Stimulated activated naive CD8-positive, alpha-beta T cell treated with anti-CD3 and anti-CD28 coated beads, Interleukin-15, amount 100 ng/mL, for 72 hours (primary cell): Measurements from ENCODE around the gene GGA1.

Experiments used
- ATAC-seq: fragments of 150-1000 bp; cut with Tn5 transposase; 2 replicates; pipeline ENCODE4 v1.10.0; 2021; ENCODE audit warnings: mild to moderate bottlenecking, moderate library complexity
- DNase-seq, 2 donors: peaks; one replicate each; pipeline ENCODE4 v3.0.0; 2021 to 2022
- H3K27ac Mint-ChIP-seq, 2 donors: one replicate each; pipeline ENCODE4 v1.8.0; 2022; ENCODE audit warnings: mild to moderate bottlenecking in 2 of 2, mixed read lengths in 2 of 2, moderate library complexity in 2 of 2
- H3K27me3 Mint-ChIP-seq: one replicate; pipeline ENCODE4 v1.8.0; 2022; ENCODE audit warnings: mixed read lengths
- H3K4me1 Mint-ChIP-seq: one replicate; pipeline ENCODE4 v1.8.0; 2022; ENCODE audit warnings: mild to moderate bottlenecking, mixed read lengths
- H3K4me3 Mint-ChIP-seq, 2 donors: one replicate each; pipeline ENCODE4 v1.8.0; 2022; ENCODE audit warnings: mild to moderate bottlenecking in 2 of 2, mixed read lengths in 2 of 2, moderate library complexity in 1 of 2
- H3K9me3 Mint-ChIP-seq, 2 donors: one replicate each; pipeline ENCODE4 v1.8.0; 2022; ENCODE audit warnings: mixed read lengths in 2 of 2

Gene GGA1

DNA sequence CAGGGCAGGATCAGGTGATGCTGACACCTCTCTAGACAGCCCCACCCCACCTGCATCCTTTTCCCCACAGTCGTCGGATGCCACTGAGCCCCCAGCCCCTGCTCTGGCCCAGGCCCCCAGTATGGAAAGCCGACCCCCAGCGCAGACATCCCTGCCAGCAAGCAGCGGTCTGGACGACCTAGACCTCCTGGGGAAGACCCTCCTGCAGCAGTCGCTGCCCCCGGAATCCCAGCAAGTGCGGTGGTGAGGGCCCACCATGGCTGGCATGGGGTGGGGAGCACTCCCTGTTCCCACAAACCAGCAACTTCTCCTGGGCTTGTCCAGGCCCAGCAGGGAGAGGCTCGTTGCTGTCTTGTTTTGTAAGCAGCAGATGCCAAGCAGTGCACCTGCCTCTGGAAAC lies 21.3 kb downstream of the GGA1 start:
- DNase-seq (no peak), ATAC-seq (no peak)
- Mint-ChIP-seq H3K27me3 (no peaks in the 10 kb centered on the region), H3K4me3 (no peak overlapping the region), H3K9me3 (no peaks in the 10 kb centered on the region), H3K27ac (no peak overlapping the region), H3K4me1 (peaks cover 92% of the 10 kb centered on the region)

DNA sequence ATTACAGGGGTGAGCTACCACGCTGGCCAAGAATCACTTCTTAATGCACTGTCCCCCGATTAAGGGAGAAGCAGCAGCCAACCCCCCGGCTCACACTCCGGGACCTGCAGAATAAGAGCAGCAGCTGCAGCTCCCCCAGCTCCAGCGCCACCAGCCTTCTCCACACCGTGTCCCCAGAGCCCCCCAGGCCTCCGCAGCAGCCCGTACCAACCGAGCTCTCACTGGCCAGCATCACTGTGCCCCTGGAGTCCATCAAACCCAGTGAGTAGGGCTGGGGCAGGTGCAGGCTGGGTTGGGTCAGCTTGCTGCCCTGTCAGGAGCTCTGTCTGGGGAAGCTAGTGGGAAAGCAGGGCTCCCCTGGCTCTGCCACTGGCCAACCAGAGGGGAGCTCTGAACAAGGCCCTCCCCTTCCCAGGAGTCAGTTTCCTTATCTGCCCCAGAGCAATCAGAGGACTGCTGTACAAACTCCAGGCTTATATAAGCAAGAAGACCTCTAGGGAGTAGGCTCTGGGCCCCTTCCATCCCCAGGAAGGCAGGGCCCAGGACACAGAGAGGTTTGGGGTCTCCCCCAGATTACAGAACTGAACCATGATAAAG lies 22.3 kb downstream of the GGA1 start:
- DNase-seq: no peak
- H3K4me3 Mint-ChIP-seq: peak overlapping the region in 1 of 2 donors; percentile 73
- H3K27ac Mint-ChIP-seq: peak overlapping the region; percentile 65 to 95
- no peak for ATAC-seq
- peaks cover 92% of the 10 kb centered on the region for H3K4me1 Mint-ChIP-seq
- H3K27me3 Mint-ChIP-seq: no peaks in the 10 kb centered on the region
- no peaks in the 10 kb centered on the region for H3K9me3 Mint-ChIP-seq

DNA sequence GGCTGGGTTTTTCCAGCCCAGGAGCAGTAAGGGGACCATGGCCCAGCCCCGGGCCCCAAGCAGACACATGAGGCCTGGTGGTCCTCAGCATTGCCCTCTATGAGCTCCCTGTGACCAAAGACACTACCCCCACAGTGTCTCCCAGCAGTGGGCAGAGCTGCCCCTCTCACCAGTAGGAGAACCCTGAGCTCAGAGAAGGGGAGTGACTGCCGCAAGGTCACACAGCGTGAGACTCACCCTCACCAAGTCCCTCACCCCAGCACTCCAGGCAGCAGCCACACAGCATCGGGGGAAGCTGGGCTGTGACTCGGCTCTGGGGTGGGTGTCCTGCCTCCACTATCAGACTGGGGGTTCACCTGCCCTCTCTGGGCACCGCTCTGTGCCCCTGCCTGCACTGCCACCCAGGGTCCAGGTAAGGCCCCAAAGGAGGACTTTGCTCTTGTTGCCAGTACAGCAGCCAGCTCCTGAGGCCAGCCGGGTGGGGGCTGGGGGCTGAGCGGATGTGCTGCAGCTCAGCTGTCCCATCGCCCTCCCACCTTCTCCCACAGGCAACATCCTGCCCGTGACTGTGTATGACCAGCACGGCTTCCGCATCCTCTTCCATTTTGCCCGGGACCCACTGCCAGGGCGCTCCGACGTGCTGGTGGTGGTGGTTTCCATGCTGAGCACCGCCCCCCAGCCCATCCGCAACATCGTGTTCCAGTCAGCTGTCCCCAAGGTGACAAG lies 23.0 kb downstream of the GGA1 start:
- Mint-ChIP-seq H3K9me3 (no peaks in the 10 kb centered on the region), H3K4me1 (peaks cover 92% of the 10 kb centered on the region), H3K27ac (peak overlapping the region; percentile 65 to 95), H3K27me3 (no peaks in the 10 kb centered on the region), H3K4me3 (peak overlapping the region; percentile 73 to 86)
- ATAC-seq: no peak
- peak in 1 of 2 donors; percentile 72 for DNase-seq

DNA sequence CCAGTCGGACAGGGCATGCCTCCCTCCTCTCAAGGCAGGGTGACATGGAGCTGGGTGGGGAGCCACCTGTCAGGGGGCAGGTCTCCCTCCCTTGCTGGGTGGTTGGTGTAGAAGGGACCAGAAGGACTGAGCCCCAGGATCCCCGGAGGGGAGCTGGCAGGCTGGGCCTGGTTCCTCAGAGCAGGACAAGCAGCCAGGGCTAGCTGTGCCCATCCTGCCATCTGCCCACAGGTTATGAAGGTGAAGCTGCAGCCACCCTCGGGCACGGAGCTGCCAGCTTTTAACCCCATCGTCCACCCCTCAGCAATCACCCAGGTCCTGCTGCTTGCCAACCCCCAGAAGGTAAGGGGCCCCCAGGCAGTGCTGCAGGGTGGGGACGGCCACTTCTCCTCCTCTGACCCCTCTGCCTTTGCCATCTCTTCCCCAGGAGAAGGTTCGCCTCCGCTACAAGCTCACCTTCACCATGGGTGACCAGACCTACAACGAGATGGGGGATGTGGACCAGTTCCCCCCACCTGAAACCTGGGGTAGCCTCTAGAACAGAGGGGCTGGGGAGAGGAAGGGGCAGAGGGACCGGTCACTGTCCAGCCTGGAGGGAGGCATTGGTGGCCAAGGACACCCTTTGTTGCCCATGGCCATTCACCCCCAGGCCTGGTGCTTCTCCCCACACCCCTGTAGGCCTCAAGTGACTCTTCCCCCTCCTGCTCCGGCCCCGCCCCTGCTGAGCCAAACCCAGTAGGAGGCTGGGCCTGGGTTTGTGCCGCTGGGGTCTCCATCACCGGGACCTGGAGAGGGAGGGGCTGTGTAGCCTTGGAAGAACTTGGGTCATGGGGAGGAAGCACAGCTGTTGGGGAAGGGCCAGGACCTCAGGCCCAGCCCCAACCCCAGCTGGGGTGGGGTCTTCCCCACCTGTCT lies 23.8 kb downstream of the GGA1 start:
- peak; percentile 22 for ATAC-seq
- Mint-ChIP-seq H3K4me3 (peak overlapping the region; percentile 73 to 86), H3K27ac (peak overlapping the region; percentile 86 to 94), H3K9me3 (no peaks in the 10 kb centered on the region), H3K4me1 (peaks cover 92% of the 10 kb centered on the region), H3K27me3 (no peaks in the 10 kb centered on the region)
- DNase-seq: peak in 1 of 2 donors; percentile 78

DNA sequence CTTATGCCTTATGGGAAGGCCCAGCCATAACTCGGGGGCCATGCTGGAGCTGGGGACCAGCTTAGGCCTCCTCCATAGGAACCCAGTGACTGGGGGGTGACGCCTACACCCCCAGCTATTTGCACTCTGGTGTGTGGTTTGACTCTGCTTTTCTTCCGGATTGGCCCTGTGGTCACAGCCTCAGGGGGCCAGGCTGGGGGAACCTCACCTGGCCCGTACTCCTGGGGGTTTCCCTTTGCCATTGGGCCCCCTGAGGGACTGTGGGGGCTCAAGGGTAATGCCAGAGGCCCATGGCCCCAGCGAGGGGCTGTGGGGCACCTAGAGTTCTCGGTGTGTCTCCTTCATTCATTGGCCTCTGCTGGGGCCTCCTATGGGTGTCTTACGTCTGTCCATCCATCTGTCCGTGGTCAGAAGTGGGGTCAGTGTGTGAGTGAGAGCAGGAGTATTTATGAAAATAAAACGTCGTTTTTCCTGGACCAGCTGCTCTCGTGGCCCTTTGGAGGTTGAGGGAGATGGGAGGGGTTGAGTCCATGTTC lies 24.5 kb downstream of the GGA1 start:
- DNase-seq (peak; percentile 83 to 93), ATAC-seq (peak; percentile 75)
- peak overlapping the region; percentile 73 to 86 for H3K4me3 Mint-ChIP-seq
- peak overlapping the region; percentile 86 to 94 for H3K27ac Mint-ChIP-seq
- H3K9me3 Mint-ChIP-seq: no peaks in the 10 kb centered on the region
- H3K4me1 Mint-ChIP-seq: peaks cover 92% of the 10 kb centered on the region
- H3K27me3 Mint-ChIP-seq: no peaks in the 10 kb centered on the region

DNA sequence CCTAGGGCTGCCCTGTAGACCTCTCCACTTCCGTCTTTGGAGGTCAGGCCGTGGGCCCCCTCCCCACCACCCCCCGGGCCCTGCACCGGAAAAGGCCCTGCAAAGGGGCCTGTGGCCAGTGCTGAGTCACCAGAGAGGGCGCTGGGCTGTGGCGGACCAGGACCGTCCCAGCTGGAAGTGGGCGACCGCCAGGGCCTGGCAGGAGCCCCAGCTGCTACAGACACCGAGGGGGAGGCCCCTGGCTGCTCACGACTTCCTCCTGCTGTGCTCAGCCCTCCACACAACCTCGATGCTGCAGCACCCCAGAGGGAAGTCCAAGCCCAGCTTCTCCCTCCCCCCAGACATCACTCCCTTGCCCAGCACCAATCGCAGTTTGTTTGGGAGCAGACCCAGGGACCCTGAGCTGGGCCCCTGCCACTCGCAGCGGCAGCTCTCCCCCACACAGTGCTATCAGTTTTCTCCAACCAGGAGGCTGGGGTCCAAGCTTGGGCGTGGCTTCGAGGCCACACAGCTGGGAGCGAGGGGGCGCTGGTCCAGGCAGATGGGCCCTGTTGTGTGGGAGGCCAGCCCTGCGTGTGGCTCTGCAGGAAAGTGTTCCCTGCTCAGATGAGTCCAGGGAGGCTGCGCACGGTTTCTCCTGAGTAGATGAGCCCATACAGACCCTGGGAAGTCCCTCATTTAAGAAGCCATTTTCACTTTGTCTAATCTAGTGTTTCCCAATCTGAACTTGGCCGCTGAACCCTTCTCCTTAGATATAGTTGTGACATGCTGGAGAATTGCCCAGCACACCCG lies 25.2 kb downstream of the GGA1 start:
- H3K4me3 Mint-ChIP-seq: peak overlapping the region; percentile 73 to 86
- ATAC-seq (peak; percentile 80), DNase-seq (peak; percentile 76 to 94)
- H3K27me3 Mint-ChIP-seq: no peaks in the 10 kb centered on the region
- H3K9me3 Mint-ChIP-seq: no peaks in the 10 kb centered on the region
- peaks cover 92% of the 10 kb centered on the region for H3K4me1 Mint-ChIP-seq
- H3K27ac Mint-ChIP-seq: peak overlapping the region; percentile 91 to 94

DNA sequence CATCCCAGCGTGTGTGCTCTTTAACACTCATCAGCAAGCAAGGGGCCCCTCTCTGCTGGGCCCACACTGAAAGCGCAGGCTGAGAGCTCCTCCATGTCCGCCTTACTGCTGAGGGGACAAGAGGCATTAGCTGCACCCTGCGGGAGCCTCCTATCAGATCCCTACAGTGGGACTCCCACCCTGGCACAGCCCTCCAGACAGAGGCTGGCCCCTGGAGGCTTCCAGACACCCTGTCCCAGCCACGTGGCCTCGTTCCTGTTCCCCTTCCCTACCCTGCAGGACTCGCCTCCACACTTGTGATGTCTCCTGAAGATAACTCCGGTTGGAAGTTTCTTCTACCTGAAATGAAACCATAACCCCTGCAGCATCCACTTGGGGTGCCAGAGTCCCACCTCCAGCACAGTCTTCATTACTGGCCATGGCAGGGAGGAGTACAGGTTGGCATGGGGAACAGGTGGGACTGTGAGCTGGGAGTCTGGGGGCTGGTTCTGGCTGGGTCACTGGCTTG lies 25.8 kb downstream of the GGA1 start:
- H3K27ac Mint-ChIP-seq: peak overlapping the region; percentile 64 to 91
- ATAC-seq (no peak), DNase-seq (peak in 1 of 2 donors; percentile 40)

DNA sequence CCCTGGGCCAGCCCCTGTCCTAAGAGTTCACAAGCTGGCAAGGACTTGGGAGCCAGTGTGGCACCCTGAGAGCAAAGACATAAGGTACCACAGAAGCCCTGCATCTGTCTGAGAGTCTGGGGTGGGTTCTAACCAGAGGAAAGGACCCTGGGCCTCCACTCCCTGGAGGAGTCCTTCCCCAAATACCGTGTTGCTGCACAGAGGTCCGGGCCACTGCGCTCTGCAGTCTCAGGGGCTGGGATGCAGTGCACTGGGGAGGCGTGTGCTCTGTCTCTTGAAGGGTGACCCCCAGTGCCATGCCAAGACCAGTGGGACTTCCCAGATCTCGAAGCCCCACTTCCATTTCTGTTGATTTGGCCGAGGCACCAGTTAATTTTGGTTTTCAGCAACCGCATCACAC lies 26.5 kb downstream of the GGA1 start:
- no peak for ATAC-seq
- peaks cover 86% of the 10 kb centered on the region for H3K4me1 Mint-ChIP-seq
- peak overlapping the region; percentile 73 to 86 for H3K4me3 Mint-ChIP-seq
- peak overlapping the region in 1 of 2 donors; percentile 91 for H3K27ac Mint-ChIP-seq
- DNase-seq: no peak
- no peaks in the 10 kb centered on the region for H3K27me3 Mint-ChIP-seq
- H3K9me3 Mint-ChIP-seq: no peaks in the 10 kb centered on the region

More for the DNA sequence above, 25.8 kb downstream of the GGA1 start:
- Mint-ChIP-seq H3K9me3 (no peaks in the 10 kb centered on the region), H3K27me3 (no peaks in the 10 kb centered on the region), H3K4me3 (peak overlapping the region; percentile 73 to 86), H3K4me1 (peaks cover 88% of the 10 kb centered on the region)

DNA sequence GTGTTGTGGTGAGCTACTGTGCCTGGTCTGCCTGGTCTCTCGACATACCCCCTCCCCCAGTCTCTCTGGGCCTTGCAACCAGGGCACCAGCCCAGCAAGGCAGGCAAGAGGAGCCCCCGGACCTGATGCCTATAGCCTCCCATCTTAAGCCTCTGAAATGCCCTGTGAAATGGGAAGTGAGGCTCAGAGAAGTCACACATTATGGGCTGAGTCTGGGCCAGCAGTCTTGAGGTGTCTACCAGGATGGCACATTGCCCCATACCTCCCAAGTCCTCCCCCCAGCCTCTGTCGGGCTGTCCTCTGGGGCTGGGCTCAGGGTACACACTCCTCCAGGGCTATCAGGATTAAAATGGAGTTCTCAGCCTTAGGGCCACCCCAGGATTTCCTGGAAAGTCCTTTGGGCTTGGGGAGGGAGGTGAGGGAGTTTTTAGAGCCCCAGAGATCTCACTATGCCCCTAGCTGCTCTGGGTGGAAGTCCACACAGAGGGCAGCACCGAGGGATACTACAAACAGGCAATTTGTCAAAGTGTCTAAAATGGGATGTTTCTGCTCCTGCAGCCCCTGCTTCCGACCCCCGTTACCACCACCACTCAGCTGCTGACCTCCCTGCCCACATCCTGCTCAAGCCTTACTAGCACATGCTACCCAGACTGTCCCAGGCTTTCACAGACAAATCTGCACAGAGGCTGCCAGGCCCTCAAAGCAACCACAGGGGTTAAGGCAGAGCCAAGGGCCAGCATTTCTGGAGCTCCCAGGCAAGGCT lies 27.7 kb downstream of the GGA1 start:
- peak overlapping the region; percentile 12 to 88 for H3K27ac Mint-ChIP-seq
- no peak for ATAC-seq
- peaks cover 89% of the 10 kb centered on the region for H3K4me1 Mint-ChIP-seq
- H3K9me3 Mint-ChIP-seq: no peaks in the 10 kb centered on the region
- H3K4me3 Mint-ChIP-seq: peak overlapping the region in 1 of 2 donors; percentile 71
- no peaks in the 10 kb centered on the region for H3K27me3 Mint-ChIP-seq
- DNase-seq: peak in 1 of 2 donors; percentile 57

DNA sequence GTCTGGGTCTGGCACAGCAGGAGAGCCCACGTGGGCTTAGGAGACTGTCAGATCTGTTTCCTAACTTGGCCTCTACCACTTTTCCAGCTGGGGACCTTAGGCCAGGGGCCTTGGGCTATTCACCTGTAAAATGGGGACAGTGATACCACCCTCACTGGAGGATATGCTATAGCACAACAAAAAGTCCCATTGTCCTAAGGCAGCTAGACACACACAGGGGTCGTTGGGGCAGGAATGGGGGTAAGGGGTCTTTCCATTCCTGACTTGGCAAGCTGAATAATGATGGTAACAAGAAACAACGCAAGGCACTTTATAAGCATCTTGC lies 28.3 kb downstream of the GGA1 start:
- H3K4me3 Mint-ChIP-seq: peak overlapping the region in 1 of 2 donors; percentile 71
- H3K27me3 Mint-ChIP-seq: no peaks in the 10 kb centered on the region

DNA sequence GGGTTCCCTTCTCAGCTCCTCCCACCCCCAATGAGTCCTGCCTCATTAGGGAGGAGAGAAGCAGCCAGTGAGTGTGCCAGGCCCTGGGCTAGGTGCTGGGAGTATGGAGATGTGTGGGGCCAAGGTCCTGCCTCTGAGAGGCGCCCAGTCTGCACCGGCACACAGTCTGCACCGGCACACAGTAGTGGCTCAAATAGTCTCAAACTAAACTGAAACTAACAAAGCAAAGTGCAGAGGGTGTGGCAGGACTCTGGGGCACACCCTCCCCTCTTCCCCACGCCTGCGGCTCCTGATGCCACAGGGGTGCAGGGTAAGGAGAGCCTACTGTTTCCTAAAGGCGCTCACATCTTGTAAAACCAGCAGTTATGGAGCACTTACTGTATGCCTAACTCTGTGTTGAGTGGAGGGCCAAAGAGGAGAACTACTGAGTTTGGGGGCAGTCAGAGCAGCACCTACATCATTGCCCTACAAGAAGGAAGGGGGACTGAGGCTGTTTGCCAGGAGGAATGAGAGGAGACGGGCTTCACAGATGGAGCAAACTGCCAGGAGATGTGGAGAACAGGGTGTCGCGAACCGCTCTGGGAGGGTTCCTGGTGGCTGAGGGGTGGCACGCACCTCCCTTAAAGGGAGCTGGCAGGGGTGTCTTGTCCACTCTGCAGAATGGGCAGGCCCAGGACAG lies 29.9 kb downstream of the GGA1 start:
- Mint-ChIP-seq H3K4me1 (peaks cover 89% of the 10 kb centered on the region), H3K4me3 (peak overlapping the region; percentile 98), H3K27me3 (no peaks in the 10 kb centered on the region), H3K9me3 (no peaks in the 10 kb centered on the region), H3K27ac (peak overlapping the region; percentile 46 to 61)
- ATAC-seq: peak; percentile 15
- DNase-seq: peak; percentile 42 to 44

More for the DNA sequence above, 28.3 kb downstream of the GGA1 start:
- ATAC-seq (no peak), DNase-seq (no peak)
- Mint-ChIP-seq H3K4me1 (peaks cover 89% of the 10 kb centered on the region), H3K27ac (peak overlapping the region in 1 of 2 donors; percentile 88), H3K9me3 (no peaks in the 10 kb centered on the region)

DNA sequence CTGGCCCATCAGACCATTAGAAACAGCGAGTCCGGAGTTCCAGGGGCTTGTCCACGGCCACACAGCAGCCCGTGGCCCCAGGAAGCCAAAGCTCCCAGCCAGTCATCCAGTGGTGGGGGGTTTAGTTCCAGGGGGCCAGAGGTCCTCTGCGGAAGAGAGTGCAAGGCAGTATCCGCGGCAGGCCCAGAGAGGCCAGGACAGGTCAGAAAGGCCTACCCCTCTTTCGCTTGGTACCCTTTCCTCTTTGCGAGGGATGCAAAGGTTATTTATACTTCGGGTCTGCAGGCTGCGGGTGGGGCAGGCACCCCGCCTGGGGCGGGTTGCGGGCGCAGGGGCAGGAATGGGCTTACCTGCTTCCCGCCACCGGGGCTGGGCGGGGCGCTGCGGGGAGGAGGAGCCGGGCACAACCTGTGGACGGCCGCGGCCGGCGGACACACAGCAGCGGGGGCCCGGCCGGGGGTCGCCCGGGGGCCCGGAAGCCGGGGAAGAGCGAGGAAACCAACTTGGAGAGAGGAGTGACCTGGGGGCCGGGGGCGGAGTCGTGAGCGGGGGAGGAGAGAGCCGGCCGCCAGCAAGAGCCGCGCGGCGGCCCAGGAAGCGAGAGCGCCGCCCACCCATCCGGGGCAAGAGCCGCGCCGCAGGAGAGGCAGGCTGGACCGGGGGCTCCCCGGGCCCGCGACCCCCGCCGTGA lies 30.6 kb downstream of the GGA1 start, which contains the start of gene SH3BP1:
SH3BP1 (plus strand) TSS at position 600 of the 691 bp plus-strand sequence. CDS start 119 bp downstream, outside the sequence.
- no peaks in the 10 kb centered on the region for H3K27me3 Mint-ChIP-seq
- ATAC-seq (peak; percentile 52), DNase-seq (peak; percentile 60 to 64)
- H3K27ac Mint-ChIP-seq: peak within 1 kb of the TSS; percentile 98 to 99
- H3K4me1 Mint-ChIP-seq: peaks cover 89% of the 10 kb centered on the region
- H3K9me3 Mint-ChIP-seq: no peaks in the 10 kb centered on the region
- peak within 1 kb of the TSS; percentile 98 for H3K4me3 Mint-ChIP-seq
